Upper lobe of right lung (tissue), 1 donor: ENCODE data around the gene RRP8. TPM values are rescaled to one million over a fixed set of nuclear protein-coding genes. Genes with fewer than 3 reads are reported as not detected.

Experiments
- ATAC-seq: fragments of 200-7000 bp; cut with Tn5 transposase; one replicate; pipeline ENCODE4 v1.9.1; 2020; ENCODE audit warnings: mild to moderate bottlenecking, moderate library complexity
- DNase-seq: peaks from one replicate; pipeline ENCODE4 v3.0.0-alpha.2; 2020
- H3K27ac ChIP-seq: fragments of 200-600 bp; one replicate; pipeline ENCODE4 v1.8.0; 2022
- H3K27me3 ChIP-seq: fragments of 200-600 bp; one replicate; pipeline ENCODE4 v1.8.0; 2022; ENCODE audit warnings: mild to moderate bottlenecking
- H3K36me3 ChIP-seq: fragments of 200-600 bp; one replicate; pipeline ENCODE4 v1.8.0; 2022
- H3K4me1 ChIP-seq: fragments of 200-600 bp; one replicate; pipeline ENCODE4 v1.8.0; 2022
- H3K4me3 ChIP-seq: fragments of 200-600 bp; one replicate; pipeline ENCODE4 v1.8.0; 2022; ENCODE audit warnings: mild to moderate bottlenecking
- H3K9me3 ChIP-seq: fragments of 200-600 bp; one replicate; pipeline ENCODE4 v1.8.0; 2022
- intact Hi-C: fragments of 100-400 bp; cut with DNase I; formaldehyde crosslinking; loops from one replicate; pipeline ENCODE4 v1.11.0; 2022
- total RNA-seq: library from RNA; stranded (reverse); fragmentation: NEBNext Ultra II Directional; extraction: Animal tissue kit (Norgen Biotek cat#: 25700); gene quantifications from one replicate; pipeline ENCODE4 v1.2.1, GENCODE V29; 2021
- TF ChIP-seq, protein P1 (sequence below): fragments of 200-600 bp; IDR thresholded peaks from one replicate; pipeline ENCODE4 v1.8.0; 2022; ENCODE audit warnings: antibody characterized with exemption
- donor health status: DM: no; HTN: yes; CAD: no; lungs with severe emphysema.

Gene RRP8
- total RNA-seq, 1 donor from 2014 or later: 17.9 TPM

- no peak for ATAC-seq
- no peak for DNase-seq
- no peaks in the 10 kb centered on the region for H3K27me3 ChIP-seq
Measured at GRCh38 chr11:6640985-6641701, 37.7 kb upstream of the RRP8 start.

GRCh38 chr11:6640036-6640984, 36.9 kb upstream of the RRP8 start:
- TF ChIP-seq, protein P1, sequence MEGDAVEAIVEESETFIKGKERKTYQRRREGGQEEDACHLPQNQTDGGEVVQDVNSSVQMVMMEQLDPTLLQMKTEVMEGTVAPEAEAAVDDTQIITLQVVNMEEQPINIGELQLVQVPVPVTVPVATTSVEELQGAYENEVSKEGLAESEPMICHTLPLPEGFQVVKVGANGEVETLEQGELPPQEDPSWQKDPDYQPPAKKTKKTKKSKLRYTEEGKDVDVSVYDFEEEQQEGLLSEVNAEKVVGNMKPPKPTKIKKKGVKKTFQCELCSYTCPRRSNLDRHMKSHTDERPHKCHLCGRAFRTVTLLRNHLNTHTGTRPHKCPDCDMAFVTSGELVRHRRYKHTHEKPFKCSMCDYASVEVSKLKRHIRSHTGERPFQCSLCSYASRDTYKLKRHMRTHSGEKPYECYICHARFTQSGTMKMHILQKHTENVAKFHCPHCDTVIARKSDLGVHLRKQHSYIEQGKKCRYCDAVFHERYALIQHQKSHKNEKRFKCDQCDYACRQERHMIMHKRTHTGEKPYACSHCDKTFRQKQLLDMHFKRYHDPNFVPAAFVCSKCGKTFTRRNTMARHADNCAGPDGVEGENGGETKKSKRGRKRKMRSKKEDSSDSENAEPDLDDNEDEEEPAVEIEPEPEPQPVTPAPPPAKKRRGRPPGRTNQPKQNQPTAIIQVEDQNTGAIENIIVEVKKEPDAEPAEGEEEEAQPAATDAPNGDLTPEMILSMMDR: no peak
- Histone ChIP-seq H3K4me1 (peaks cover 34% of the 10 kb centered on the region), H3K4me3 (no peak overlapping the region), H3K27me3 (no peaks in the 10 kb centered on the region), H3K9me3 (no peaks in the 10 kb centered on the region), H3K36me3 (no peaks in the 10 kb centered on the region), H3K27ac (no peak overlapping the region)
- no peak for DNase-seq
- intact Hi-C loops: no loop called here
- ATAC-seq: no peak

More at GRCh38 chr11:6640985-6641701, 37.7 kb upstream of the RRP8 start:
- Histone ChIP-seq H3K36me3 (no peaks in the 10 kb centered on the region), H3K4me1 (peaks cover 32% of the 10 kb centered on the region), H3K27ac (no peak overlapping the region), H3K9me3 (no peaks in the 10 kb centered on the region), H3K4me3 (no peak overlapping the region)
- TF ChIP-seq, protein P1: no peak
- intact Hi-C loops: no loop called here

GRCh38 chr11:6638429-6638828, 35.0 kb upstream of the RRP8 start:
- ATAC-seq: no peak
- H3K9me3 ChIP-seq: no peaks in the 10 kb centered on the region
- TF ChIP-seq, protein P1: no peak
- no peaks in the 10 kb centered on the region for H3K36me3 ChIP-seq
- H3K27me3 ChIP-seq: no peaks in the 10 kb centered on the region
- no peak for DNase-seq
- H3K4me3 ChIP-seq: no peak overlapping the region
- peaks cover 35% of the 10 kb centered on the region for H3K4me1 ChIP-seq
- intact Hi-C loops: no loop called here
- H3K27ac ChIP-seq: no peak overlapping the region

- peaks cover 35% of the 10 kb centered on the region for H3K4me1 ChIP-seq
Measured at GRCh38 chr11:6637871-6638270, 34.5 kb upstream of the RRP8 start.

GRCh38 chr11:6636480-6636879, 33.1 kb upstream of the RRP8 start:
- TF ChIP-seq, protein P1: no peak
- H3K27ac ChIP-seq: peak overlapping the region; percentile 39
- H3K4me1 ChIP-seq: peaks cover 35% of the 10 kb centered on the region
- no peak overlapping the region for H3K4me3 ChIP-seq
- H3K27me3 ChIP-seq: no peaks in the 10 kb centered on the region
- DNase-seq (no peak), ATAC-seq (no peak)
- peaks cover 7% of the 10 kb centered on the region for H3K36me3 ChIP-seq
- no peaks in the 10 kb centered on the region for H3K9me3 ChIP-seq
- intact Hi-C loops: no loop called here

More at GRCh38 chr11:6637871-6638270, 34.5 kb upstream of the RRP8 start:
- Histone ChIP-seq H3K27me3 (no peaks in the 10 kb centered on the region), H3K36me3 (no peaks in the 10 kb centered on the region), H3K27ac (no peak overlapping the region), H3K4me3 (no peak overlapping the region), H3K9me3 (no peaks in the 10 kb centered on the region)
- peak; percentile 84 for ATAC-seq
- intact Hi-C loops: no loop called here
- TF ChIP-seq, protein P1: no peak
- DNase-seq: no peak
